C4-2B (cell line): Measurements from ENCODE around the gene TMTC1.

Source experiments
- CTCF ChIP-seq: fragments of 450-650 bp; conservative IDR thresholded peaks from 2 replicates; pipeline ENCODE4 v1.5.1; 2017; ENCODE audit warnings: mild to moderate bottlenecking
- ZFX ChIP-seq: fragments of 450-650 bp; IDR thresholded peaks from 2 replicates; pipeline ENCODE4 v1.6.1; 2017

DNA sequence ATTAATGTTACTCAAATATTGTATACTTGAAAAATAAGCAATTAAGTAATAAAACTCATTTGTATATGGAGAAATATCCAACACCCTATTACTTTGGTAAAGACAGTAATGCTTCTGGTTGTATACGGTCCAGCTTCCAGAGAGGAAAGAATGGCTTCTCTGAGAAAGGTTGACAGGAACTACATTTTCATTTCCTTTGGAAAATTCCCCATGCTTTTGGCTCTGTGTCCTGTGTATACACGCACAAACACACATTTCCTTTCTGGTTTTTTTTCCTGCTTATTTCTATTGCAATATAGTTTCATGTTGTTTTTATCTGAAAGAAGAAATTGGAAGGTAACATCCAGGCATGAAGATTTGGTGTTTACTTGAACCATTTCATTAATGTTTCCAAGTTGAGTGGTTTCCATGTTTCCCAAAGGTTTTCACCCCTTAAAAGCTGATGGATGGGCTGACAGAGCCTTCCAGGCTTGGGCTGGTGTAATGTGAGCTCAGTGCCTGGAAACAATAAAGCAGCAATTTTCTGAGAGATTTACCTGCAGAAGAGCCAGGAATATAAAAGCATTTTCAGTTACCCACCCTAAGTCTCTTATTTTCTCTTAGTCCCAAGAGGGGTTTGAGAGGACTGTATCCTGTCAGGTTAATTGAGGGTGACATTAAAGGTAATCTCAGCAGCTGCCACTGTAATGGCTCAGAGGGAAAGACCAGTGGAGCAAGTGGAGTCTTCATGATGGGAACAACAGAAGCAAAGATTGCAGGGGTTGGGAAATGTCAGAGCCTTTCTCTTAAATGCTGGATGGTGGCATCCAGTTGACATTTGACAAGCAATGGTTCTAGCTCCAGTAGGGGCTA is 33.4 kb upstream of the TMTC1 start:
- TF ChIP-seq CTCF (no peak), ZFX (no peak)
